ENCODE data around the gene NT5DC3. TPM values are rescaled to one million over a fixed set of nuclear protein-coding genes. Genes with fewer than 3 reads are reported as not detected.

The NT5DC3 gene
- total RNA-seq, 6 experiments from 2014 or later: 10.5 to 12.8 (median 11.3) TPM

GRCh38 chr12:103864710-103865109 is 23.7 kb upstream of the NT5DC3 start:
- Mint-ChIP-seq H3K36me3 (ENCODE audit: low read depth) (no peaks in the 10 kb centered on the region), H3K27ac (no peak overlapping the region)

GRCh38 chr12:103858953-103859601 is 18.0 kb upstream of the NT5DC3 start:
- Mint-ChIP-seq H3K4me1 (ENCODE audit: low read depth) (peaks cover 65% of the 10 kb centered on the region), H3K27ac (peak overlapping the region; percentile 99), H3K9me3 (peaks cover 4% of the 10 kb centered on the region; the same call in 1 of the 2 replicates), H3K27me3 (ENCODE audit: insufficient read depth) (peaks cover 9% of the 10 kb centered on the region; the same call in 1 of the 2 replicates), H3K36me3 (ENCODE audit: low read depth) (peaks cover 10% of the 10 kb centered on the region), H3K4me3 (peak overlapping the region; percentile 60)
- TF ChIP-seq, protein P1, sequence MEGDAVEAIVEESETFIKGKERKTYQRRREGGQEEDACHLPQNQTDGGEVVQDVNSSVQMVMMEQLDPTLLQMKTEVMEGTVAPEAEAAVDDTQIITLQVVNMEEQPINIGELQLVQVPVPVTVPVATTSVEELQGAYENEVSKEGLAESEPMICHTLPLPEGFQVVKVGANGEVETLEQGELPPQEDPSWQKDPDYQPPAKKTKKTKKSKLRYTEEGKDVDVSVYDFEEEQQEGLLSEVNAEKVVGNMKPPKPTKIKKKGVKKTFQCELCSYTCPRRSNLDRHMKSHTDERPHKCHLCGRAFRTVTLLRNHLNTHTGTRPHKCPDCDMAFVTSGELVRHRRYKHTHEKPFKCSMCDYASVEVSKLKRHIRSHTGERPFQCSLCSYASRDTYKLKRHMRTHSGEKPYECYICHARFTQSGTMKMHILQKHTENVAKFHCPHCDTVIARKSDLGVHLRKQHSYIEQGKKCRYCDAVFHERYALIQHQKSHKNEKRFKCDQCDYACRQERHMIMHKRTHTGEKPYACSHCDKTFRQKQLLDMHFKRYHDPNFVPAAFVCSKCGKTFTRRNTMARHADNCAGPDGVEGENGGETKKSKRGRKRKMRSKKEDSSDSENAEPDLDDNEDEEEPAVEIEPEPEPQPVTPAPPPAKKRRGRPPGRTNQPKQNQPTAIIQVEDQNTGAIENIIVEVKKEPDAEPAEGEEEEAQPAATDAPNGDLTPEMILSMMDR (IDR thresholded peaks at IDR 0.05): no peak
- DNase-seq: peak; percentile 97

More at GRCh38 chr12:103864710-103865109, 23.7 kb upstream of the NT5DC3 start:
- Mint-ChIP-seq H3K27me3 (ENCODE audit: insufficient read depth) (peaks cover 7% of the 10 kb centered on the region; the same call in 1 of the 2 replicates), H3K4me3 (no peak overlapping the region), H3K4me1 (ENCODE audit: low read depth) (peaks cover 48% of the 10 kb centered on the region), H3K9me3 (no peaks in the 10 kb centered on the region)
- no peak for DNase-seq
- TF ChIP-seq, protein P1 (IDR thresholded peaks at IDR 0.05): no peak

DNA sequence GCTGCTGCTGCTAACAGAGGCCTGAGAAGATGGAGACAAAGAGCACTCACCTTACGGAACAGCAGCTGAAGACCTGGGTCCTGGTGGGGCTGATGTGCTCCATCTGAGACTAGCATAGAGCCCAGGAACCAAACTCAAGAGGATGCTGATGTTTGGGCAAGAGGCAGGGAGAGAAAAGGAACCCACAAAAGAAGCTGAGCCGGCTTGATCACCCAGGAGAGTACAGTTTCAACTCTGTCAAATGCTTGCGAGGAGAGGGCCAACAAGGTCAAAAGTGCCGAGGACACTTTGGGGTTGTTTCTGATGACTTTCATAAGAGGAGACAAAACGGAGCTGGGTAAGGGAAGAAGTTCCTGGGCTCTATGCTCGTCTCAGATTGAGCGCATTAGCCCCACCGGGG is 17.3 kb upstream of the NT5DC3 start:
- peaks cover 10% of the 10 kb centered on the region for H3K36me3 Mint-ChIP-seq (ENCODE audit: low read depth)
- TF ChIP-seq, protein P1 (IDR thresholded peaks at IDR 0.05): no peak
- no peak for DNase-seq
- no peak overlapping the region for H3K4me3 Mint-ChIP-seq
- H3K27me3 Mint-ChIP-seq (ENCODE audit: insufficient read depth): peaks cover 9% of the 10 kb centered on the region; the same call in 1 of the 2 replicates
- peaks cover 4% of the 10 kb centered on the region; the same call in 1 of the 2 replicates for H3K9me3 Mint-ChIP-seq
- H3K4me1 Mint-ChIP-seq (ENCODE audit: low read depth): peaks cover 65% of the 10 kb centered on the region
- H3K27ac Mint-ChIP-seq: peak overlapping the region; percentile 99

- peaks cover 4% of the 10 kb centered on the region; the same call in 1 of the 2 replicates for H3K9me3 Mint-ChIP-seq
- H3K4me1 Mint-ChIP-seq (ENCODE audit: low read depth): peaks cover 71% of the 10 kb centered on the region
- no peak overlapping the region for H3K4me3 Mint-ChIP-seq
- TF ChIP-seq, protein P1 (IDR thresholded peaks at IDR 0.05): no peak
- peaks cover 10% of the 10 kb centered on the region for H3K36me3 Mint-ChIP-seq (ENCODE audit: low read depth)
- H3K27ac Mint-ChIP-seq: no peak overlapping the region
- peaks cover 9% of the 10 kb centered on the region for H3K27me3 Mint-ChIP-seq (ENCODE audit: insufficient read depth)
- DNase-seq: no peak
Observed at GRCh38 chr12:103857164-103857563, 16.1 kb upstream of the NT5DC3 start.

DNA sequence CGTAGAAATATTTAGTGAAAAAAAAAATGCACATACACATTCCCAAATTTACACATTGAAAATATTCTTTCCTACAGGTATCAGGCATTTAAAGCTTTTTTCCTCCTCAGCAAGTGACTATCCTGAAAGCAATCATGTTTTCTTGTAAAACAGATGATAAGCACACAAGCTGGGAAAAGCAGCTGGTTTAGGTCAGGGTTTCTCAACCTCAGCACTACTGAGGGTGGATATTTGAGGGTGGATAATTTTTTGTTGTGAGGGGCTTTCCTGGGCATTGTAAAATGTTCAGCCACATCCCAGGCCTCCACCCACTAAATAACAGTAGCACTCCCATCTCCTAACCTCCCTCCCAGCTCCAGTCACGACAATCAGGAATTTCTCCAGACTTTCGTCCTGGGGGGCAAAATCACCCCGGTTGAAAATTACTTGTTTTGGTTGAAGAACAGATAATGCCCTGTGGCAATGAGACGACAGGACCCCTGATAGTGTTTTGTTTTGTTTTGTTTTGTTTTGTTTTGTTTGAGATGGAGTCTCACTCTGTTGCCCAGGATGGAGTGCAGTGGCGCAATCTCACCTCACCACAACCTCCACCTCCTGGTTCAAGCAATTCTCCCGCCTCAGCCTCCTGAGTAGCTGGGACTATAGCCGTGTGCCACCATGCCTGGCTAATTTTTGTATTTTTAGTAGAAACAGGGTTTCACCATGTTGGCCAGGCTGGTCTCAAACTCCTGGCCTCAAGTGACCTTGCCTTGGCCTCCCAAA is 15.0 kb upstream of the NT5DC3 start:
- peaks cover 10% of the 10 kb centered on the region for H3K36me3 Mint-ChIP-seq (ENCODE audit: low read depth)
- H3K27me3 Mint-ChIP-seq (ENCODE audit: insufficient read depth): peaks cover 9% of the 10 kb centered on the region
- TF ChIP-seq, protein P1 (IDR thresholded peaks at IDR 0.05): no peak
- peaks cover 70% of the 10 kb centered on the region for H3K4me1 Mint-ChIP-seq (ENCODE audit: low read depth)
- H3K27ac Mint-ChIP-seq: peak overlapping the region; percentile 48
- peak overlapping the region; percentile 50; the same call in 1 of the 2 replicates for H3K4me3 Mint-ChIP-seq
- DNase-seq: no peak
- peaks cover 4% of the 10 kb centered on the region; the same call in 1 of the 2 replicates for H3K9me3 Mint-ChIP-seq
